SJCRH30 (cell line): Measurements from ENCODE around the gene WAPL. TPM values are rescaled to one million over a fixed set of nuclear protein-coding genes. Genes with fewer than 3 reads are reported as not detected.
A peak's percentile ranks its signal among the peaks of the same experiment; 100 is the strongest.
"Not testable (repeated sequence)": the region's sequence is repeated elsewhere in the genome, so short reads cannot be mapped to it uniquely, and the experiment has no call there.

Experiments
- DNase-seq, 2 experiments: peaks; one replicate each; pipeline ENCODE4 v3.0.0-alpha.2; 2015 to 2020
- H3K27ac ChIP-seq: fragments of 250-450 bp; sonication (Bioruptor Pico); 2 replicates; pipeline ENCODE4 v1.5.1; 2020; ENCODE audit warnings: mild to moderate bottlenecking, moderate library complexity
- H3K27me3 ChIP-seq: fragments of 250-450 bp; sonication (Bioruptor Pico); 2 replicates; pipeline ENCODE4 v1.5.1; 2020; ENCODE audit warnings: mild to moderate bottlenecking, moderate library complexity
- H3K36me3 ChIP-seq: fragments of 250-450 bp; sonication (Bioruptor Pico); 2 replicates; pipeline ENCODE4 v1.5.1; 2020; ENCODE audit warnings: mild to moderate bottlenecking, moderate library complexity
- H3K4me1 ChIP-seq: fragments of 250-450 bp; sonication (Bioruptor Pico); 2 replicates; pipeline ENCODE4 v1.5.1; 2020; ENCODE audit warnings: mild to moderate bottlenecking, moderate library complexity
- H3K4me3 ChIP-seq: fragments of 250-450 bp; sonication (Bioruptor Pico); 2 replicates; pipeline ENCODE4 v1.5.1; 2020; ENCODE audit warnings: mild to moderate bottlenecking, moderate library complexity
- H3K9me3 ChIP-seq: fragments of 250-450 bp; sonication (Bioruptor Pico); replicated peaks from 2 replicates; pipeline ENCODE4 v1.5.1; 2020; ENCODE audit warnings: mild to moderate bottlenecking, moderate library complexity
- total RNA-seq: library from RNA; depleted of rRNA; stranded (reverse); fragments of >200 nt; shearing (Covaris generic); gene quantifications from 2 replicates; pipeline ENCODE4 v1.2.3, GENCODE V29; 2014; rRNA removed

Gene WAPL, protein sequence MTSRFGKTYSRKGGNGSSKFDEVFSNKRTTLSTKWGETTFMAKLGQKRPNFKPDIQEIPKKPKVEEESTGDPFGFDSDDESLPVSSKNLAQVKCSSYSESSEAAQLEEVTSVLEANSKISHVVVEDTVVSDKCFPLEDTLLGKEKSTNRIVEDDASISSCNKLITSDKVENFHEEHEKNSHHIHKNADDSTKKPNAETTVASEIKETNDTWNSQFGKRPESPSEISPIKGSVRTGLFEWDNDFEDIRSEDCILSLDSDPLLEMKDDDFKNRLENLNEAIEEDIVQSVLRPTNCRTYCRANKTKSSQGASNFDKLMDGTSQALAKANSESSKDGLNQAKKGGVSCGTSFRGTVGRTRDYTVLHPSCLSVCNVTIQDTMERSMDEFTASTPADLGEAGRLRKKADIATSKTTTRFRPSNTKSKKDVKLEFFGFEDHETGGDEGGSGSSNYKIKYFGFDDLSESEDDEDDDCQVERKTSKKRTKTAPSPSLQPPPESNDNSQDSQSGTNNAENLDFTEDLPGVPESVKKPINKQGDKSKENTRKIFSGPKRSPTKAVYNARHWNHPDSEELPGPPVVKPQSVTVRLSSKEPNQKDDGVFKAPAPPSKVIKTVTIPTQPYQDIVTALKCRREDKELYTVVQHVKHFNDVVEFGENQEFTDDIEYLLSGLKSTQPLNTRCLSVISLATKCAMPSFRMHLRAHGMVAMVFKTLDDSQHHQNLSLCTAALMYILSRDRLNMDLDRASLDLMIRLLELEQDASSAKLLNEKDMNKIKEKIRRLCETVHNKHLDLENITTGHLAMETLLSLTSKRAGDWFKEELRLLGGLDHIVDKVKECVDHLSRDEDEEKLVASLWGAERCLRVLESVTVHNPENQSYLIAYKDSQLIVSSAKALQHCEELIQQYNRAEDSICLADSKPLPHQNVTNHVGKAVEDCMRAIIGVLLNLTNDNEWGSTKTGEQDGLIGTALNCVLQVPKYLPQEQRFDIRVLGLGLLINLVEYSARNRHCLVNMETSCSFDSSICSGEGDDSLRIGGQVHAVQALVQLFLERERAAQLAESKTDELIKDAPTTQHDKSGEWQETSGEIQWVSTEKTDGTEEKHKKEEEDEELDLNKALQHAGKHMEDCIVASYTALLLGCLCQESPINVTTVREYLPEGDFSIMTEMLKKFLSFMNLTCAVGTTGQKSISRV (N-terminal part only)
- 35.4 and 38.0 TPM in 2 replicates for total RNA-seq

DNA sequence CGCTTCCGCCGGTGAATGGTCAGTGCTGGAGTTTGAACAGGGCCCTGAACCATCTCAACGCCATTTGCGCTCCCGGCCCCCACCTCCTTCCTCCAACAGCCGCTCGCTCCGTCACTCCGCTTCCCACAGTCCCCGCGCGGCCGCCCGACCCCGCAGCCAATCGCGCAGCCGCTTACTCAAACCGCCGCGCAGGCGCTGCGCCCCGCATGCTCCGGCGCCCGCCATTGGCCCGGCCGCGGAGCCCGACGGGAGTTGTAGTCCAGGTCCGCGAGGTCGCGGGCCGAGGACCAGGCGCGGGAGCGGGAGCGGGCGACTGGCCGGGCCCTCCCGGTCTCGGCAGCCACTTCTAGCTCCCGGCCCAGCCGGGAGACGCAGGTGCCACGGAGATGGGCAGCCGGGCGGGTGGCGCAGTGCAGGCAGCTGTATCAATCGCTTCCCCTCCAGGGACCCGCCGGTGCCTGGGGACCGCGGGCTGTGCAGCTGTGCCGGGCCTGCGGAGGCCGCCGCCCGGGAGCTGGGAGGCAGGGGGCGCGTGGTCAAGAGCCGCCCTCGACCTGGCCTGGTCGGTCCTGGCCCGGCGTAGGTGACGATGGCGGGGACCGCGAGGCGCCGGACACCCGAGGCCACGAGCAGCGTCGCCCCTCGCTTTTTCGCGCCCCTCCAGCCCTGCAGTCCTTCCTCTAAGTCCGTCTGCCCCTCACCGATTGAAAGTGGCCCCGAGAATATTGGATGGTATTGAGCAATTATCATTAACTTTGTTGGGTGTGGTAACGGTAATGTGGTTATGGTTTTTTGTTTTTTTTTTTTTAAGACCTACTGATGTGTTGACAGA lies at the start of gene WAPL:
WAPL (minus strand) TSS at position 115 of the 832 bp plus-strand sequence. CDS start 3,723 bp downstream, outside the sequence.
- Histone ChIP-seq H3K27ac (peak within 1 kb of the TSS; percentile 88), H3K9me3 (no peaks in the 10 kb centered on the region), H3K4me1 (no peaks in the 10 kb centered on the region; the same call in 1 of the 2 replicates), H3K36me3 (peaks cover 11% of the 10 kb centered on the region), H3K4me3 (peak within 1 kb of the TSS; percentile 98), H3K27me3 (no peaks in the 10 kb centered on the region)
- peak; percentile 84 to 89 for DNase-seq

DNA sequence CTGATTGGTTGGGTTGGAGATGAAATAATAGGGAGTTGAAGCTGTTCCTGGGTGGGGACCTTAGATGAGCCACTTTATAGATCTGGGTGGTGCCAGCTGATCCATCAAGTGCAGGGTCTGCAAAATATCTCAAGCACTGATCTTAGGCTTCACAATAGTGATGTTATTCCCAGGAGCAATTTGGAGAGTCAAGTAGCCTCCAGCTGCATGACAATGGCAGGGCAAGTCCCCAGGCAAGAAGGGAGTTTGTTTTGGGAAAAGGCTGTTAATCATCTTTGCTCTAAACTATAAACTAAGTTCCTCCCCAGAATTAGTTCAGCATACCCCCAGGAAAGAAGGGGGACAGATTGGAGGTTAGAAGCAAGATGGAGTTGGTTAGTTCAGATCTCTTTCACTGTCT lies 47.7 kb upstream of the WAPL start:
- H3K36me3 ChIP-seq = no peaks in the 10 kb centered on the region
- H3K9me3 ChIP-seq = no peaks in the 10 kb centered on the region
- no peaks in the 10 kb centered on the region for H3K27me3 ChIP-seq
- no peak overlapping the region for H3K4me3 ChIP-seq
- H3K4me1 ChIP-seq = no peaks in the 10 kb centered on the region
- no peak for DNase-seq
- no peak overlapping the region for H3K27ac ChIP-seq

DNA sequence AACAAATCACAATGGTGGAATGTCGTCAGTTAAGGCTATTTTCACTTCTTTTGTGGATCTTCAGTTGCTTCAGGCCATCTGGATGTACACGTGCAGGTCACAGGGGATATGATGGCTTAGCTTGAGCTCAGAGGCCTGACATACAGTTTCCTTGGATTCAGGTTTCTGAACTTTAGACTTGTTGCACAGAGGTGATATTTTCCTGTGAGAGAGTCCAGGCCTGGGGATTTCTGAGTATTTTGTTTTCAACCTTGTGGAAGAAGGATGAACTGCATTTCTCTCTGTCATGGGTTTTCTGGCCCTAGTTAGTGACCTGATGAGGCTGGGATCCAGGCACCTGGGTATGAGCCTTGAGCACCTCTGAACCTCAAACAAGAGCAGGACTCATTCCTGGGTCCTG lies 44.9 kb upstream of the WAPL start:
- H3K4me1 ChIP-seq, H3K36me3 ChIP-seq, H3K27ac ChIP-seq, H3K4me3 ChIP-seq, DNase-seq, H3K27me3 ChIP-seq, H3K9me3 ChIP-seq: not testable (repeated sequence)

DNA sequence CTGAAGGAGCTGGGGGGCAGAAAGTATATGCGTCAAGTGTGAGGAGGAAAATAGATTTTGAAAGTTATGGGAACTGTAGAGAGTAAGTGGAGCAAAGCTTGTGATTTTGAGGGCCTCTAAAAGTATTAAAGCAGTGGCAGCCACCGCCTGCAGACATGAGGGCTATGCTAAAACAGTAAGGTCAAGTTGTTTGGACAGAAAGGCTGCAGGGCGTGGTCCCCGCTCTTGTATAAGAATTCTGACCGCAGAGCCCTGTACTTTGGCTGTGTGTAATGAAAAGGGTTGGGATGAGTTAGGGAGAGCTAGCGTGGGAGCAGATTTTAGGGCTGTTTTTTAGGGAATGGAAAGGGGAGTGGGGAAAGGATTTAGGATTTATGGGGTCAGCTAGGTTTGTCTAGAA lies 41.7 kb upstream of the WAPL start:
- not testable (repeated sequence) for H3K9me3 ChIP-seq, H3K27ac ChIP-seq, DNase-seq, H3K4me1 ChIP-seq, H3K27me3 ChIP-seq, H3K4me3 ChIP-seq, H3K36me3 ChIP-seq

DNA sequence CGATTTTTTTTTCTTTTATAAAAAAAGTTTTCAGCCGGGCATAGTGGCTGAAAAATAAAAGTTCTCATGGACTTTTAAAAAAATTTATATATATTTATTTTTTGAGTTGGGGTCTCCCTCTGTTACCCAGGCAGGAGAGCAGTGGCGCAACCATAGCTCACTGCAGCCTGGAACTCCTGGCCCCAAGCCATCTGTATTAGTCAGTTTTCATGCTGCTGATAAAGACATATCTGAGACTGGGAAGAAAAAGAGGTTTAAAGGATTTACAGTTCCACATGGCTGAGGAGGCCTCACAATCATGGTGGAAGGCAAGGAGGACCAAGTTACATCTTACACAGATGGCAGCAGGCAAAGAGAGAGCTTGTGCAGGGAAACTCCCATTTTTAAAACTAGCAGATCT lies 37.1 kb upstream of the WAPL start:
- not testable (repeated sequence) for H3K27me3 ChIP-seq, H3K4me3 ChIP-seq, DNase-seq, H3K4me1 ChIP-seq, H3K27ac ChIP-seq, H3K9me3 ChIP-seq, H3K36me3 ChIP-seq

DNA sequence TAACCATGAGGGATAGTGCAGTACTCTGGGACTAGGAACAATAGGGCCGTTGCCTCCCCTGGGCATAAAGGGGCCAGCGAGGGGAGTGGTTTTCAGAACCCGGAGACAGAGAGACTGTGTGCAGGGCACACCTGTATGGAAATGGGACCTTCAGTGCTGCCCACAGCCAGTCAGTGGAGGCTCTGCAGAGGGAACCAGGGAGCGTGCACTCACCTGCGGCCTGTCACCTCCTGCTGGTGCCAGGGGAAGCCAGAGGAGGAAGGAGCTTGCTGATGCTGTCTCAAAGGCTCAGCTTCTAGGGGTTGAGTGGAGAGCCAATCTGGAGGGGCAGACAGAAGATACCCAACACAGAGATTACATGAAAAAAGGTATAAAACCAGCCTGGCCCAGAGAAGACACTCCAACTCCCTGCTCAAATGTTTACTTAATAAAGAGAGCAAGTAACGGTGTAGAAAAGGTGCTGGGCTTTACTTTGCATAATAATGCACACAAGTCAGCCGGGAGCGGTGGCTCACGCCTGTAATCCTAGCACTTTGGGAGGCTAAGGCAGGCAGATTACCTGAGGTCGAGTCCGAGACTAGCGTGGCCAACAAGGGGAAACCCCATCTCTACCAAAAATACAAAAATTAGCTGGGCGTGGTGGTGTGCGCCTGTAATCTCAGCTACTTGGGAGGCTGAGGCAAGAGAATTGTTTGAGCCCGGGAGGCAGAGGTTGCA lies 35.5 kb upstream of the WAPL start:
- Histone ChIP-seq H3K4me3 (no peak overlapping the region), H3K4me1 (no peaks in the 10 kb centered on the region), H3K27ac (no peak overlapping the region), H3K27me3 (no peaks in the 10 kb centered on the region), H3K36me3 (no peaks in the 10 kb centered on the region), H3K9me3 (no peaks in the 10 kb centered on the region)
- no peak for DNase-seq

DNA sequence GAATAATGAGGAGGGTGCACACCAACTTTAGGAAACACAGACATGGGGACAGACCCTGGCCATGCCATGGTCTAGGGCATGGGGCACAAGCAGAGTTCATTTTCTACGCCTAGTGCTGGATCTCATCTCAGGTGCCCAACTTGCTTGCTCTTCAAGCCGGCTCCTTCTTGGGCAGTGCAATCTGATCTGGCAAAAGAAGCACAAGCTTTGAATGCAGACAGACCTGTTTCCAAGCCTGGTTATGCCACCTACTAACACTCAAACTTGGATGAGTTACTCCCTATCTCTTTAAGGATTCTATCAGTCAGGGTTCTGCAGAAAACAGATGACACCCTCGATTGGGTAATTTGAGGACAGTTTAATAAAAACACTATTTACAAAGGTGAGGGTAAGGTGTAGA lies 34.9 kb upstream of the WAPL start:
- Histone ChIP-seq H3K9me3 (no peaks in the 10 kb centered on the region), H3K36me3 (no peaks in the 10 kb centered on the region), H3K27me3 (no peaks in the 10 kb centered on the region), H3K4me3 (no peak overlapping the region), H3K27ac (no peak overlapping the region), H3K4me1 (no peaks in the 10 kb centered on the region)
- DNase-seq = no peak

DNA sequence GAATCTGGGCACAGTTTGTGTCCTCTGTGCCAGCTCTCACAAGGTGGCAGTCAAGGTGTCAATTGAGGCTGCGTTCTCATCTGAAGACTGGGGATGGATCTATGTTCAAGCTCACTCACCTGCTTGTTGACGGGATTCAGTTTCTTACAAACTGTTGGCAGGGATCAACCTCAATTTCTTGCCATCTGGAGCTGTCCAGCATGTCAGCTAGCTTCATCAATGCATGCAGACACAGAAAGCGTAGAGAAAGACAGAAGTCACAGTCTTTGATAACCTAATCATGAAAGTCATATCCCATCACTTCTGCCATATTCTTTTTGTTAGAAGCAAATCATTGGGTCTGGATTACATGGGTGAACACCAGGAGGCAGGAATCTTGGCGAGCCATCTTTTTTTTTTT lies 32.0 kb upstream of the WAPL start:
- Histone ChIP-seq H3K27me3 (no peaks in the 10 kb centered on the region), H3K4me1 (no peaks in the 10 kb centered on the region), H3K4me3 (no peak overlapping the region), H3K9me3 (no peaks in the 10 kb centered on the region), H3K36me3 (no peaks in the 10 kb centered on the region), H3K27ac (no peak overlapping the region)
- no peak for DNase-seq

DNA sequence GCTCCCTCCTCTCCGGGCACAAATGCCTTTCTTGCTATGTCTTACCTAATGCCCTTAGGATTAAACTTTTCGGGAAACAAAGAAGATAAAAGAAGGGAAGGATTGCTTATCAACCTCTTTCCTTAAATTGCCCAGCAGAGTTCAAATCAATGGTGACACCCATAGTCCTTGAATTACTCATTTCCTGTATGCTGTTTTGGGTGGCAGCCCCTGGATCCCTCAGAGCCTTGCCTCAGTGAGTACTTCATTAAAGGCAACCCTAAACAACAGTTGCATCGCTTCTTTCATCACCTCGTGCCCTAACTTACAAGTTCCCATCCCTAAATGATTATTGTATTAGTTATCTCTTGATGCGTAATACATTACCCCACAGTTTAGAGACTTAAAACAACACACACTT lies 31.6 kb upstream of the WAPL start:
- DNase-seq = no peak
- Histone ChIP-seq H3K4me1 (no peaks in the 10 kb centered on the region), H3K4me3 (no peak overlapping the region), H3K9me3 (no peaks in the 10 kb centered on the region), H3K36me3 (no peaks in the 10 kb centered on the region), H3K27ac (no peak overlapping the region), H3K27me3 (no peaks in the 10 kb centered on the region)

DNA sequence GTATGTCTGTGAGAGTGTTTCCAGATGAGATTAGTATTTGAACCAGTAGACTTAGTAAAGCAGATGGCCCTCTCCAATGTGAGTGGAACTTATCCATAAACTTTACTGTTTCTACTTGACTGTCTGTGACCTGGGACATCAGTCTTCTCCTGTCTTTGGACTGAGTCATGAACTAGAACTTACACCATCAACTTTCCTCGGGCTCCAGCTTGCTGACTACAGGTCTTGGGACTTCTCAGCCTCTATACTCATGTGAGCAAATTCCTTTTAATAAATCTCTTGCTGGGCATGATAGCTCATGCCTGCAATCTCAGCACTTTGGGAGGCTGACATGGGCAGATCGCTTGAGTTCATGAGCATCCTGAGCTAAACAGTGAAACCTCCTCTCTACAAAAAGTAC lies 25.7 kb upstream of the WAPL start:
- Histone ChIP-seq H3K27me3 (no peaks in the 10 kb centered on the region), H3K9me3 (no peaks in the 10 kb centered on the region), H3K36me3 (no peaks in the 10 kb centered on the region), H3K27ac (no peak overlapping the region), H3K4me3 (no peak overlapping the region), H3K4me1 (no peaks in the 10 kb centered on the region)
- no peak for DNase-seq

DNA sequence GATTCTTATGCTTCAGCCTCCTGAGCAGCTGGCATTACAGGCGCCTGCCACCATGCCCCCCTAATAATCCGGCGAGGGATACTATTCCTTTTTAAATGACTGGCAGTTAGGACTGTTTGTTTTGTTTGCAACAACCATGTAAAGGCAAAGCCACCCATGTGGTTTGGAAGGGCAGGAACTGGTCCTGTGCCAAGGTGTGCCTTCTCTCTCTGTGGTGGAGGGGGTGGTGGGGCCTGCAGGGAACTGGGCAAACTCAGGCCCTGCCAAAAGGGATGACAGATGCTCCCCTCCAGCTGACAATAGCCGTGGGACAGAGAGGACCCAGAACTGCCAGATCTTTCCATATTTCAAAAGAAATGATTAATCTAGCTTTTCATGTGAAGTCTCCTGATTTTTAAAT lies 23.5 kb upstream of the WAPL start:
- Histone ChIP-seq H3K27ac (no peak overlapping the region), H3K36me3 (no peaks in the 10 kb centered on the region), H3K4me3 (no peak overlapping the region), H3K9me3 (no peaks in the 10 kb centered on the region), H3K4me1 (no peaks in the 10 kb centered on the region), H3K27me3 (no peaks in the 10 kb centered on the region)
- peak; percentile 38 to 46 for DNase-seq

DNA sequence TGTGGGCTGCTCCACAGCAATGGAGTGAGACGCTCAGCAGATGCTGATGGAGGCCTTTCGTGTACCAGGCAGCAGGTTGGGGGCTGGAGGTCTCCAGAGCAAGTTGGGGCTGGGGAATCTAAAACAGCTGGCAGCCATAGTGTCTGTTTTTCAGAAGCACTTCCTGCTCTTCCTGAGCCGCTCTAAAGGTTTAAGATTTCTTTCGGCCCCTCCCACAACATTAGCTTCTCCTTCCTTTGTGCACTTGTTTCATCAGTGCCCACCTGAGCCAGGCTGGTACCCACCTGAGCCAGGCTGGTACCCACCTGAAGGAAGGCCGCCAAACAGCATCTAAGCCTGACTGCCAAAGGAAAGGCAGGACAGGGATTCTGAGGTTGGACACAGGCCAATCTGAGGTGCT lies 18.4 kb upstream of the WAPL start:
- Histone ChIP-seq H3K9me3 (no peaks in the 10 kb centered on the region), H3K27ac (no peak overlapping the region), H3K4me3 (no peak overlapping the region), H3K36me3 (no peaks in the 10 kb centered on the region), H3K4me1 (no peaks in the 10 kb centered on the region), H3K27me3 (no peaks in the 10 kb centered on the region)
- no peak for DNase-seq

DNA sequence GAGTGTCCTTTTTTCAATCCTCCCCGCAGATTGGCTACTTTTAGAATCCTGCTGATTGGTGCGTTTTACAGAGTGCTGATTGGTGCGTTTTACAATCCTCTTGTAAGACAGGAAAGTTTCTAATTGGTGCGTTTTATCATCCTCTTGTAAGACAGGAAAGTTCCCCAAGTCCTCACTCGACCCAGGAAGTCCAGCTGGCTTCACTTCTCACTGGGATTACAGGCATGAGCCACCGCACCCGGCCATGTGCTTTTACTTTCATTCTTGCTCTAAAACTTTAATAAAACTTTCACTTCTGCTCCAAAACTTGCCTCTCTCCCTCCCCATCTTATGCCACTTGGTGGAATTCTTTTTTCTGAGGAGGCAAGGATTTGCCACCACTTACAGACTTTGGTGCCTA lies 17.0 kb upstream of the WAPL start:
- Histone ChIP-seq H3K36me3 (no peaks in the 10 kb centered on the region), H3K4me1 (no peaks in the 10 kb centered on the region), H3K9me3 (no peaks in the 10 kb centered on the region), H3K4me3 (no peak overlapping the region), H3K27ac (no peak overlapping the region), H3K27me3 (no peaks in the 10 kb centered on the region)
- no peak for DNase-seq

DNA sequence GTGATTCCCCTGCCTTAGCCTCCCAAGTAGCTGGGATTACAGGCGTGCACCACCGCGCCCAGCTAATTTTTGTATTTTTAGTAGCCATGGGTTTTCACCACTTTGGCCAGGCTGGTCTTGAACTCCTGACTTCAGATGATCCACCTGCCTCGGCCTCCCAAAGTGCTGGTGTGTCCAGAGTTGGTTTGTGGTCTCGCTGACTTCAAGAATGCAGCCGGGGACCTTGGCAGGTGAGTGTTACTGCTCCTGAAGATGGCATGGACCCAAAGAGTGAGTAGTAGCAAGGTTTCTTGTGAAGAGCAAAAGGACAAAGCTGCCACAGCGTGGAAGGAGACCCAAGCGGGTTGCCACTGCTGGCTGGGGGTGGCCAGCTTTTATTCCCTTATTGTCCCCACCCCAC lies 16.4 kb upstream of the WAPL start:
- H3K27me3 ChIP-seq, H3K36me3 ChIP-seq, DNase-seq, H3K9me3 ChIP-seq, H3K4me3 ChIP-seq, H3K4me1 ChIP-seq, H3K27ac ChIP-seq: not testable (repeated sequence)
